GM18909 (cell line): ENCODE measurements around the gene HOXC9.

Experiments used
- ATAC-seq: cut with Tn5 transposase; IDR thresholded peaks from one replicate; pipeline ENCODE4 v1.9.1; 2021; ENCODE audit warnings: mild to moderate bottlenecking; ENCODE audit not compliant: unreplicated experiment, poor library complexity

The HOXC9 gene

GRCh38 chr12:53975479-53976152 lies 24.3 kb upstream of the HOXC9 start:
- ATAC-seq = no peak

- ATAC-seq = no peak
Observed at GRCh38 chr12:53976172-53976822, 23.7 kb upstream of the HOXC9 start.

GRCh38 chr12:53976823-53977595 lies 23.0 kb upstream of the HOXC9 start:
- ATAC-seq = no peak

GRCh38 chr12:53977596-53978445 lies 22.1 kb upstream of the HOXC9 start:
- ATAC-seq = no peak

GRCh38 chr12:53978477-53979356 lies 21.2 kb upstream of the HOXC9 start:
- no peak for ATAC-seq

- no peak for ATAC-seq
Observed at GRCh38 chr12:53980104-53980801, 19.7 kb upstream of the HOXC9 start.

- no peak for ATAC-seq
Observed at GRCh38 chr12:53980802-53981496, 19.0 kb upstream of the HOXC9 start.

- ATAC-seq = no peak
Observed at GRCh38 chr12:53981634-53982565, 18.1 kb upstream of the HOXC9 start.

- no peak for ATAC-seq
Observed at GRCh38 chr12:53982648-53983567, 17.1 kb upstream of the HOXC9 start.

GRCh38 chr12:53983568-53983949 lies 16.4 kb upstream of the HOXC9 start:
- no peak for ATAC-seq

GRCh38 chr12:53983950-53984572 lies 15.9 kb upstream of the HOXC9 start:
- ATAC-seq = no peak

- no peak for ATAC-seq
Observed at GRCh38 chr12:53984901-53985691, 14.9 kb upstream of the HOXC9 start, which contains the start of gene HOXC10. HOXC10 (plus strand) TSS chr12:53985146; CDS start chr12:53985260, 114 bp downstream.

GRCh38 chr12:53985692-53985993 lies 14.3 kb upstream of the HOXC9 start:
- ATAC-seq = no peak

GRCh38 chr12:53985994-53986685 lies 13.8 kb upstream of the HOXC9 start:
- no peak for ATAC-seq
